Body of pancreas (tissue), 4 donors: ENCODE measurements around the gene ACSM5.

Source experiments
- CTCF ChIP-seq, 7 experiments: fragments of 450-650 bp in 4 of 7; fragments of 200-600 bp in 3 of 7; sonication (generic) in 3 of 7; IDR thresholded peaks; one replicate each; pipeline ENCODE4 v1.5.1; 2016 to 2019; ENCODE audit warnings: antibody characterized with exemption in 7 of 7
- POLR2A ChIP-seq, 3 donors: fragments of 450-650 bp; IDR thresholded peaks; one replicate each; pipeline ENCODE4 v1.6.1; 2016; ENCODE audit warnings: antibody characterized with exemption in 3 of 3, mild to moderate bottlenecking in 2 of 3

- TF ChIP-seq CTCF (IDR thresholded peaks at IDR 0.05) (no peak), POLR2A (IDR thresholded peaks at IDR 0.05) (no peak)
These were observed 10.7 kb upstream of the ACSM5 start for GRCh38 chr16:20398603-20399002.
